Head of caudate nucleus (tissue), 42 donors: ENCODE measurements around the gene SMIM21.

Experiments
- DNase-seq, 42 donors: peaks; one replicate each; pipeline versions ENCODE4 v3.0.0 to v3.0.0-alpha.2; 2020 to 2021; ENCODE audit warnings: mixed read lengths in 7 of 42
- intact Hi-C: fragments of 100-400 bp; cut with DNase I; formaldehyde crosslinking; loops from one replicate; pipeline ENCODE4 v1.15.0; 2022

The SMIM21 gene

DNA sequence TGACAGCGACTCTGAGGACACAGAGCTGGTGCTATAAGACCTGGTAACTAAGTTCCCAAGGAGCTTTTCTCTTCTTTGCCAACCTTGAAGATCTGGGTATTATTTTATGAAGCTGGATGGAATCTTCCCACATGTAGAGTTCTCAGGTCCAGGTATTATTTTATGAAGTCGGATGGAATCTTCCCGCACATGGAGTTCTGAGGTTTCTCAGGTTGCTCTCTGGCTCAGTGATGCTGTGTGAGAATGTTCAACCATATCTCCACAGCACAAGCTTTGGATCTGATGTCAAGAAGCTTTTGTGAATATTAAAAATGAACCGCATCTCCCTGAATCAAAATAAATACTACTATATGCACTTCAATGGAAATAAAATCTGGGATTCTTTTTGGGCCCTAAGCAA, at the start of gene SMIM21:
TSS of gene SMIM21 (minus strand) at position 101 of the 400 bp plus-strand sequence. CDS start 140 bp downstream, outside the sequence.
- intact Hi-C loops = no loop called here
- no peak for DNase-seq

DNA sequence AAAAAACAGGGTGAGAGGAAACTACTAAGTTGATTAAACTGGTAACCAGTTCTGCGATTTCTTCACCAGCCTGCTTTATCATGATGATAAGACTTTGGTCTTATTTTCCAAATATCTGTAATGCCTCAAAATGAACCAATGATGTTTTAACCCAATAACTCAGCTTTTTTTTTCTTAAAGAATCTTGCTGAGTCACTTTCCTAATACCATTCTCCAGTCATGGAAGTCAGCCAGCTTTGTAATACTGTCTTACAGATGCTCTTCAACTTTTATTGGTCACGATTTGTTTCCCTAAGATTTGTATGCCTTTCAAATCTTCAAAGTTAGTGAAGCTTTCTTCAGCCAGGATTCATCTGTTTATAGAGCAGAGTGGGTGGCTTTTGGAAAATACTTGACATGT, 47.7 kb upstream of the SMIM21 start:
- intact Hi-C loops = loop anchor here (10.0 kb wide), 1 partner anchor 820 kb away; no protein-coding TSS in a partner anchor
- no peak for DNase-seq

DNA sequence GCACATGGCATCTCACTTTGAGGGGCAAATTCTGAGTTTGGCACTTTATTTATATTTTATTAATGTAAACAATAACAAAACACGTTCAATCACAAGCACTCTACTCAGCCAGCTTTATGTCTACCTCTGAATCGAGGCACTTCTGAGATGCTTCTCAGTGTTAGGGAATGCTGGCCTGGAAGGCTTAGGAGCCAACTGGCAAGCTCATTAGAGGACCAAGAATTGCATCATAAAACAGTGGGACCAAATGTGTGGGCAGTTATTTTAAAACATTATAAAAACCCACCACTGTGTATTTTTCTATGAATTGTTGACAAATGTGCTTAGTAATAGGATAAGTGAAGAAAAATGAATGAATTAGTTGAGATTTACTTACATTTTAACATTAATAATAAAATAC, 46.8 kb upstream of the SMIM21 start:
- intact Hi-C loops = loop anchor here (10.0 kb wide), 1 partner anchor 820 kb away; no protein-coding TSS in a partner anchor
- DNase-seq = no peak

DNA sequence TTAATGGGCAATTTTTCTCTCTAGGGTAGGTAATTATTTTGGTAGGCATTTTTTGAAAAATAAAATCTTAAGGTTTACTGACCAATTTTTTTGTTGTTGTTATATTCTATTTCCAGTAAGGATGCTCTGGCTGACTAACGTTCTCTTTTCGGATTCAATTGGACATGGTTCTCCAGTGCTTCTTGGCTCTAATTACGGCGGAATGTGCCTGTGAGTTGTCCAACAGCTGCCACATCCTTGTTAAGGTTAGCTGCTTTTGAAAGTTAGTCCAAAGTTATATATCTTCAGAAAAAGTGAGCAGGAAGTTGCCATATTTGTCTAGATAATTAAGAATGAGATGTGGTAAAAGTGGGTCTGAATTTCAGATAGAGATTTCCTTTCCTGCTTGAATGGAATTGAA, 45.8 kb upstream of the SMIM21 start:
- intact Hi-C loops = loop anchor here (10.0 kb wide), 1 partner anchor 819 kb away; no protein-coding TSS in a partner anchor
- DNase-seq = no peak

DNA sequence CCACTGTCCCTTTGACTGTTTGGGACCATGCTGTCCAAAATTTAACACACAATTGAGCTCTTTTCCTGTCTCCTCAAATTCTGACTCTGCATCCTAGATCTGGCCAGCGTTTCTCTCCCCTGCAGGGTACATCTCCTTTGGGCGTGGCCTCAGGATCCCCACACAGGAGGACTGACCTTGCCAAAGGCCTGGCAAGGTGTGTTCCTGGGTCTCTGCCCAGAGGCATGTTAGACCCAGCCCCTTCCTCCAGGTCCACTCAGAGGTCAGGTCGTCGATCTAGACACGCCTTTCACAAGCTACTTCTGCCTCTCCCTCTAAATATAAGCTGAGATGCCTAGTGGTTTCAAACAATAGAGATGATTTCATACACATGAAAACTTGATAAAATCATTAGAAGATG, 45.4 kb upstream of the SMIM21 start:
- DNase-seq = no peak
- intact Hi-C loops = loop anchor here (10.0 kb wide), 1 partner anchor 818 kb away; no protein-coding TSS in a partner anchor

DNA sequence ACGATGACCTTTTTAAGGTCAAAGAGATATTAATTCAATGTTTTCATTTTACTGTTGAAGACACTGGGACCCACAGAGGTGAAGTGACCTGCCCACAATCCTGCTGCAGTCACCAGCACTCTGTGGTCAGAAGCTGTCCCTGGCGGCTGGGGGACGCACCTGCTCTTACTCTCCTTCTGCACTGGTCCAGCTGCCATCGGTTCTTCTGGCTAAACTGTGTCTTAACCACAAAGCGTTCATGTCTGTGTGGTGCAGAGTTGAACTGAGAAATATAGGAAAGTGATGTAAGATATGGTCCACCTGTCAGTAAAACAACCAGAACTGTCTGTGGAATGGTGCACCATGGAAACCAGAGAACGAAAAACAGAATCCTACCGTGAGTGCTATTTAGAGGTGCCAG, 44.9 kb upstream of the SMIM21 start:
- no peak for DNase-seq
- intact Hi-C loops = loop anchor here (10.0 kb wide), 1 partner anchor 818 kb away; no protein-coding TSS in a partner anchor

DNA sequence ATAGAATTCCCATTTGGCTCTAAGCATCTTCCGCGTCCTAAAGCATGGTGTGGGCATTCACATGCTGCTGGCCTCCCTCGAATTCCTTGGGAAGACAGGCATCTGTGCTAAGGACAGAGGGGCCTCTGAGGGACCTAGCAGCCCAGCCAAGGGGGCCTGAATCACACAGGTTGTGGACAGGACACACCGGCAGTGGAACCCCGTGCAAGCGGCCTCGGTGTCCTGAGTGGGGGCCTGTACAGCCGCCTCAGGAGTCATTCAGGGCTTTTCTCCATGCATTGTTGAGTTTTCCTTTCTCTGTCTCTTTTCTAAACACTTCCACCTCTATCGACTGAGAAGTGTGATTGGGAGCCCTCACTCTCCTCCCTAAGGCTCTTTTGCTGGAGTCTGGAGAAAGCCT, 44.3 kb upstream of the SMIM21 start:
- DNase-seq = no peak
- intact Hi-C loops = loop anchor here (10.0 kb wide), 1 partner anchor 817 kb away; no protein-coding TSS in a partner anchor

DNA sequence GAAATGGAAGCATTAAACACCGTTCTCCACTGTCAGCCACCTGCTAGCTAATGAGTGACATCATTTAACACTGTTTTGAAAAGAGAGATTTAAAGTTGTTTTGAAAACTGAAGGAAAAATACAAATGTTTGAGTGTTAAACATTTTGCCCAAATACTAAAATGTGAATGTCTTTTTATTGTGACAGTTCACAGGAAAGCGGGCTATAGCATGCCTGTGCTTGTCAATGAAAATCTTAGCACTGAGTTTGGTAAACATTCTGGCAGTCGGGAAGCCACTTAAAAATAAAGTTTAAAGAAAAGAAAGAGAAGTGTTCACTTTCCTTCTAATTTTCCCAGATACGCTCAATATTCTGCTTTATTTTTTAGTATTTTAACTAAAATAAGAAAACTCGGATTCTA, 40.3 kb upstream of the SMIM21 start:
- DNase-seq = no peak
- intact Hi-C loops = no loop called here

DNA sequence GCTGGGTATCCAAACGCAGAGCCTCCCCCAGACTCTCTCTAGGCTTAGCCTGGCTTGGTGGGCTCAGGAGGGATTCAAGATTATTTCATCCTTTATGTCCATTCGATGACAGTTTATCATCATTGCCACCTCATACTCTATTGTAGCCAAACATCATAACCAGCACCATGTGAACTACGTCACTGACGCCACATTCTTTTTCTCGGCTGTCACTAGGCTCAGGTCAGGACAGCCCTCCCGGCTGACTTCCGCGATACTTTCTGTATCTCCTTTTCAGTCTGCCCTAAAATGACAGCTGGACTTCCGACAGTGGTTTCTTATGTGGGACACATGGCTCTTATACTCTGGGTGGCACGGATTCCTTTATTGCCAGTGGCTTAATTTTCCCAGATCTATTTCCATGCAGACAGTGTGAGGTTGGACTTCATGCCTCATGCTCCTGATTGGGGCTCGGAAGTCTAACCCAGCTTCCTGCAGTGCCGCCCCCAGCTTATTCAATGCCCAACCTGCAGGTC, 39.8 kb upstream of the SMIM21 start:
- intact Hi-C loops = no loop called here
- no peak for DNase-seq

DNA sequence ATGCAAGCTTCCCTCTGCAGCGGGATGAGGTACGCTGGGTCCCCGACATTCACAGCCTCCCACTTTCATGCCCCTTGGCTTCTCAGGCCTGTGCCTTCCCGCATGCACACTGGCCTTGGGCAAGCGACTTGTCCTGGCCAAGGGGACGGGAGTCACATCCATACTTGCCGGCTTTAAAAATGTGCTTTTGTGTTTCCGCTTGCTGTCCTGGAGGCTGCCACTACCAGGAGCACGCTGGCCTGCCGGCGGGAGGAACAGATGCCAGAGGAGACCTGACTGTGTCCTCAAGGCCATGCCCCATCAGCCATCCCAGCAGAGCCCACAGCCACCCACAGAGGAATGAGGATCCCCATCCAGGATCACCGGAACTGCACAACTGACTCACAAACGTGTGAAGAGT, 36.9 kb upstream of the SMIM21 start:
- no peak for DNase-seq
- intact Hi-C loops = no loop called here

DNA sequence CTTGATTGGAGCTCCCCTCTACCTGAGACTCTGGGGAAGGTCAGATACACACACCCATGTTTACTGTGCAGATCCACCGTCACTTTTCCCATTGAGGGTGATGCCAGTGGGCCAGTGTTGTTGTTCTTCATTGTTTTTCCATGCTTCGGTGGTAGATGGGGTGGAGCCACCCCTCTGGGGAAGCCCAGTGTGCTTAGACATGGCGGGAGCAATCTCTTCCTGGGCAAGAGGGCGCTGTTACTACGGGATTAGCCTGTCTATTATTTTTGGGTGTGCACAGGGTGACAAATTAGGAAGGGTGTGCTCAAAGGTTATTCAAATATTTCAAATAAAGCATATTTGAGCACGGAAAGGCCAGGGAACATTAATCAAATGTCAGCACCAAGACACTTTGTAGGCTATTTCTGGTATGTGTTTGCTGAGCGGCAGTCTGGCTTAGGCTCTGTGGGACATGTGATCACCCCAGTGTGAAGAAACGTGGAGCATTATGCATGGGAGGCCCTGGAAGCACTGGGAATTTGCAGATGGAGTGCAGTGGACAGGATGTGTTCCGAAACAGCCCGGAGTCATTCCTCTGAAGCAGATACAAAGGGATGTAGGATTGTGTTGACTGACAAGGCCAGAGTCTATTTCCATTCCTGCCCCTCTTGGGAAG, 34.8 kb upstream of the SMIM21 start:
- intact Hi-C loops = no loop called here
- no peak for DNase-seq

DNA sequence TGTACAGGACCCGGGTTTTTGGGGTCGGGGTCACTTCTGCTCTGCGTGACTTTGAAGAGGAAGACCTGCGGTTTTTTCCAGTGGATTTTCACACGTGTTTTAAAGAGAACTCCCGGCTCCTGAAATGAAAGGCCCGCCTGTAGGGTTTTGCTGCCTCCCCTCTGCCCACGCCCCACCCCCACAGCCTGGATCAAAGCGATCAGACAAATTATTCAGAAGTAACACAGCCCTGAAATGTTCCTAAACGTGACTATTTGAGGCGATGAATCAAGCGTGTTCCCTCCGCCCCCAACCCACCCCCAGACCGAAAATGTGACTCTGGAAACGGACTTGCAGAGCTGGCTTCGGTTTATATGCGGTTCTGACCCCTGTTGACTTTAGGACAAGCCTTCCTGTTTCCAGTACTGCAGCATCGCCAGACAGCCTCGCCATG, 28.7 kb upstream of the SMIM21 start:
- peak in 19 of 42 donors; percentile 6 to 55 (median 25) for DNase-seq
- intact Hi-C loops = no loop called here

DNA sequence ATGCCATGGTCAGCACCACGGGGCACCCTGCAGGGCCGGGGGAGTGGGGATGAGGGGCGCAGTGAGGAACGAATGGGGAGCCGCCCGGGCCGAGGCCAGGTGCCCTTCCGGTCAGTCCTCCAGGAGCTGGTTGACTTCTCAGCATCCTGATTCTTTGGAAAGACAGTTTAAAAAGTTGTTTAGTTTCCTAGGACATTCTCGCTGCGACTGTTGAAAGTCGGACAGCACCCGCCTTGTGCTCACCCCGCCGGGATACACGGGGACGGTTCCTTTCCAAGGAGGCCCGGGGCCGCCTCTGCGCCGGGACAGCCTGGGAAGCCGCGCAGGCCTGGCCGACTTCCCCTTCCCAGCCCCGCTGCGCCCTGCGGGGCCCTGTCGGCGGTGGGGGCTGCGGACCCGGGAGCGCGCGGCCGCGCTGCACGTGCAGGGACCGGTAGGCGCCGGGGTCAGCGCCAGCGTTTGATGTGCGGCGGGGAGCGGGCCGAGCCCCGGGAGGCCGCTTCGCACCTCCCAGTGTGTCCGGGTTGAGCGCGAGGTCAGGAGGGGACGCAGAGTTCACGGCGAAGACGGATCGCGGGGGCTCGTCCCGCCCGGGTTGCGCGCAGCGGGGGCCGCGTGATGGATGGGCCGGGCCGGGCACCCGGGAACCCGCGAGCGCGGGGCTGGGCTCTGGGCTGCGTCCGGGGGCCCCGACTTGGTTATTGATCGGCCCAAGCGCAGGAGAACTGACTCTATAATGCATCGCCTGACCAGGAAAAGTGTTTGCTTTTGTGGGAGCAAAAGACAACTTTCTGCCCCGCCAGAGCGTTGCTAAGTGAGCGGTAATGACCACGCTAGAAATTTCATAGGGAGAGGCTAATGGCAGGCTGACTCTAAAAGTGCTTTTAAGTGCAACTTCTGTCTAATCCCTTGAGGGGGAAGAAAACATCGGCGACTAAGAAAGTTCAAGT, 28.0 kb upstream of the SMIM21 start:
- DNase-seq = peak in 17 of 42 donors; percentile 5 to 47 (median 21)
- intact Hi-C loops = no loop called here

DNA sequence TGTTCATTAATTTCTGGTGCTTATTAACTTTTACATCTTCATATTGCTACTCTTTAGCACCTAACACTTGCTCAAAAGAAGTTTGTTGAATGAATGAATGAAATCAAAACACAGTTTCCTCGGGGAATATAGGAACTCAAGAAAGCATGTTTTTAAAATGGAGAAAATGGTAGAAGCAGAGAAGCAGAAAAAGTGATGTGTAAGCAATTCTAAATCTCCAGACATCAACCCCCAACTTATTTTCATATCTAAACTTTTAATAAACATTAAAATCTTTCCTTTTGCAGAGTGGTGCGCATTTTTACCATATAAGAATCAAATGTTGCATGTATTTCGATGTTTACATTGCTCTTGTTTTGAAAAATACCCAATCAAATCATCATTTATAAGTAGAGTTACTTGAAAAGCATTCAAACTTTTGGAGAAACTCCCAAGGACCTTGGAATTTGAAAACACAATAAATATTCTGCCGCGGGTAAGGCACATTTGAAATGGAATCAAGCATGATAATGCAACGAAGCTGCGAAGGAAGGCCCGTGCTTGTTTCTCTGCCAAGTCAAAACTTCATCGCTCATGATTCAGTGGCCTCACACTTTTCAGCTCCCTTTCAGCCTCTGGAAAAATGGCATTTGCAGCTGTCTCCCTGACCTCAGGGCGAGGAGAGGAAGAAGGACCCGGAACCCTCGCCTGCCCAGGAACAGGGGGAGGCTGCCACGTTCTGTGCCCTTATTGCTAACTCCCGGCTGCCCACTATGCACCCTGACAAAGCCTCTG, 26.7 kb upstream of the SMIM21 start:
- intact Hi-C loops = no loop called here

DNA sequence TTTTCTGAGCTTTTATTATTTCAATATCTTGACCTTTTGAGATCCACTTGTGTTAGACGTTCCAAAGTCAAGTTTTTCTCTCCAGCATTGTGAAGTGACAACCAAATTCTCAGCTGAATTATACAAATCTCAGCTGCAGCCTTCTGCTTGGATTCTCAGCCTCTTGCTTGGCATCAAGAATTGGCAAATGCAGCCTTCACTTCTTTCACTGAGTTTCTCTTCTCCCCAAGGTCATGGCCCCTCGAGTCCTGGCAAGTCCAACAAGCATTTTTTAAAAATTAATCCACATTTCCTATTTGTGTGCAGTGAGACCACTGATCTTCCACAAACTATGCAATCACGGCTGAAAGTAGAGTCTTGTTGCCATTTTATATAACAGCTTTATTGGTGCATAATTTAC, 23.4 kb upstream of the SMIM21 start:
- intact Hi-C loops = no loop called here

More for the DNA sequence above, 26.7 kb upstream of the SMIM21 start:
- no peak for DNase-seq

DNA sequence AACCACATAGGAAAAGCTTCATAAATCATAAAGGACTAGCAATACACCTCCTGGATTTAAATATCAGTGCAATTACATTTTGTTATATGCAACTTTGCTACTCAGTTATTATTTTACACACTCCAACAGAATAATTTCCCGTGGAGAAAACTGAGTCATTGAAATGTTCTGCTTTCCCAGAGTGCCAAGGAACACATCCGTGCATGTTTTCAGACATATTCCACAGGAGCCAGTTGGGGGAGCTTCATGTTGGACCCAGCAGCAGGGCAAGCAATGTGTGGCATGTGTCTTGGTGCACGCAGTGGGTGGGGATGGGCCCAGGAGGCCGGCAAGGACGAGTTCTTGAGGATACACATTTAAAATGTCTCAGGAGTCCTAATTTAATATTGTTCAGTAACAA, 14.4 kb upstream of the SMIM21 start:
- intact Hi-C loops = no loop called here
- DNase-seq = no peak

More for the DNA sequence above, 23.4 kb upstream of the SMIM21 start:
- peak in 1 of 42 donors; percentile 11 for DNase-seq

DNA sequence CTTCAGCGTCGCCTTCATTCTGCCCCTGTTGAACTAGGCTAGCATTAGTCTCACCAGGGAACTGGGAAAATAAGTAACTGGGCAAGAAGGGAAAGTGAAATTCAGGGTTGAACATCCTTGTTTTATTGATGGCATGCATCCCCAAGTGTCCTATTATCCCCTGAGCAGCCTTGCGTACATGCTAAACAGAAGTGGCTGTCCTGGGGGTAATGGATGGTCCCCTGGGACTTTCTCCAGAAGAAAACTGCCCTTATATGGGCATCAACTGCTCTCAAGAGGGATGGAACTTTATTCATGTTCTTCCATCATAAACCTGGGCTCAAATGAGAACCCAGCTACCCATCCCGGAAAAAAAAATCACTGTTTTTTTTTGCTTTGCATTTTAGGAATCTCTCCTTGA, 11.8 kb upstream of the SMIM21 start:
- DNase-seq = no peak
- intact Hi-C loops = no loop called here

DNA sequence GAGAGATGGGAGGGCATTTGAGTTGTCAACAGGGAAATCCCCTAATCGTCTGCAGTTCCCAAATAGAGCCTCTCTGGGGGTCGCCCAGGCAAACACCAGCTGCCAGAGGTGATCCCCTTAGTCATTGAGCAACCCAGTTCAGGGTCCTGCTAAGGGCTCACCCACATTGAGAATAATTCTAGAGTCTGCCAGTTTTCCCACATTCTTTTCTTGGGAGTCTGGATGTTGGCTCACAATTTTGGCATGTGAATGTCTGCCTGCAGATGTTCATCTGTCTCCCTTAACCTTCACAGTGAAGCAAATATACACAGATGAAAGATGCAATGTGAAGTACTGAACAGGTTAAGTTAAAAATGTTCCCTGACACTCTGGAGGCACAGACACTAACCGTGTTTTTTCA, 11.4 kb upstream of the SMIM21 start:
- intact Hi-C loops = no loop called here
- no peak for DNase-seq

DNA sequence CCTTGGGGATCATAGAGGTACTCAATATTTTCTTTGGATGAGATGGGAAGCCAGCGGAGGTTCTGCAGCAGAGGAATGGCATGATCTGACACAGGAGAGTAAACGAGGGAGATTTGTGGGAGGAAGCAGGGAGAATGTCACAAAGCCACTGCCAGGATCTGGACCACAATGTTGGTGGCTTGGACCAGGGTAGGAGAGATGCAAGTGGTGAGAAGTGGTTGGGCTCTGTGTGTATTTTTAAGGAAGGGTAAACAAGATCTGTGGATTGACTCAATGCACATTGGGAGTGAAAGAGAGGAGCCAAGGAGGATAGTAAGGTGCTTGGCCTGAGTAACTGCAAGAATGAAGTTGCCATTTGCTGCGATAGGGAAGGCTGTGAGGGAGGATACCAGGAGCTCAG, 10.5 kb upstream of the SMIM21 start:
- DNase-seq = no peak
- intact Hi-C loops = no loop called here
